Stomach (tissue), 9 donors: ENCODE measurements around the gene ELOB. TPM values are rescaled to one million over a fixed set of nuclear protein-coding genes. Genes with fewer than 3 reads are reported as not detected.
A peak's percentile ranks its signal among the peaks of the same experiment; 100 is the strongest.

Experiments used
- DNase-seq, 2 donors: peaks; one replicate each; pipeline versions ENCODE4 v3.0.0 to v3.0.0-alpha.2; 2013 to 2019
- H3K27ac ChIP-seq, 5 donors: fragments of 200-600 bp in 4 of 5; sonication (generic) in 4 of 5; one replicate each; pipeline ENCODE4 v1.5.1; 2013 to 2019; ENCODE audit warnings: mild to moderate bottlenecking in 1 of 5, moderate library complexity in 1 of 5
- H3K27me3 ChIP-seq, 3 donors: fragments of 200-600 bp; sonication (generic); one replicate each; pipeline ENCODE4 v1.5.1; 2017 to 2019; ENCODE audit warnings: mixed run types in 1 of 3
- H3K36me3 ChIP-seq, 4 donors: fragments of 200-600 bp; sonication (generic); 1 replicate in 3 of 4; 2 replicates in 1 of 4; pipeline ENCODE4 v1.5.1; 2016 to 2019
- H3K4me1 ChIP-seq, 4 donors: fragments of 200-600 bp; sonication (generic); one replicate each; pipeline ENCODE4 v1.5.1; 2016 to 2019
- H3K4me3 ChIP-seq, 4 donors: fragments of 200-600 bp; sonication (generic) in 3 of 4; one replicate each; pipeline ENCODE4 v1.5.1; 2016 to 2019; ENCODE audit warnings: mild to moderate bottlenecking in 1 of 4
- H3K9me3 ChIP-seq, 4 donors: fragments of 200-600 bp; sonication (generic); one replicate each; pipeline ENCODE4 v1.5.1; 2016 to 2019
- CTCF ChIP-seq, 7 experiments: fragments of 450-650 bp in 4 of 7; fragments of 200-600 bp in 3 of 7; sonication (generic) in 3 of 7; IDR thresholded peaks; one replicate each; pipeline ENCODE4 v1.5.1; 2016 to 2019; ENCODE audit warnings: antibody characterized with exemption in 7 of 7, control low read depth in 2 of 7, mild to moderate bottlenecking in 1 of 7
- EP300 ChIP-seq: sonication (generic); formaldehyde crosslinking; IDR thresholded peaks from one replicate; pipeline ENCODE4 v1.6.1; 2017; ENCODE audit warnings: antibody characterized with exemption
- POLR2A ChIP-seq, 4 donors: fragments of 450-650 bp; IDR thresholded peaks; one replicate each; pipeline ENCODE4 v1.6.1; 2016; ENCODE audit warnings: antibody characterized with exemption in 4 of 4, control low read depth in 2 of 4, mild to moderate bottlenecking in 1 of 4, moderate library complexity in 1 of 4
- POLR2AphosphoS5 ChIP-seq, 3 donors: sonication (generic); formaldehyde crosslinking; IDR thresholded peaks; one replicate each; pipeline ENCODE4 v1.6.1; 2016; ENCODE audit warnings: antibody characterized with exemption in 3 of 3
- WGBS, 5 donors: extraction: QIAGEN DNeasy Blood & Tissue Kit in 3 of 5; methylation state at CpG; one replicate each; pipeline versions ENCODE4 v1.1.5 to v1.1.7; 2013 to 2018; 5-methylcytosine and 5-hydroxymethylcytosine counted together
- intact Hi-C: fragments of 100-400 bp; cut with DNase I; formaldehyde crosslinking; loops from one replicate; pipeline ENCODE4 v1.15.1; 2023; ENCODE audit warnings: low total_unique reads
- polyA plus RNA-seq, 3 donors: library from polyadenylated mRNA; stranded (reverse); fragments of 200-250 nt; gene quantifications; one replicate each; pipeline ENCODE4 v1.2.3, GENCODE V29; 2013
- total RNA-seq, 5 donors: library from RNA; depleted of rRNA; stranded (reverse); fragments of >200 nt; gene quantifications; one replicate each; pipeline versions ENCODE4 v1.1.0 to v1.2.3, GENCODE V29; 2014 to 2016
- donor health status: healthy with polysubstance abuse.
- donor health status: Bipolar disorder and iron deficiency.
- donor health status: healthy.

The ELOB gene
- total and polyA plus RNA-seq, 8 donors, result 68.1 to 713 (median 231) TPM

GRCh38 chr16:2787406-2787805 is 10.3 kb upstream of the ELOB start, which contains the start of gene PRSS33:
TSS of gene PRSS33 (minus strand) at chr16:2787560. CDS start at chr16:2786547, 1,013 bp downstream.
- Histone ChIP-seq H3K4me3 (no peak within 1 kb of the TSS), H3K9me3 (no peaks in the 10 kb centered on the region), H3K36me3 (no peaks in the 10 kb centered on the region), H3K27ac (no peak within 1 kb of the TSS), H3K27me3 (peaks cover 10 to 83% (median 33%) of the 10 kb centered on the region in 3 donors), H3K4me1 (peaks cover 12 to 25% (median 15%) of the 10 kb centered on the region in 4 donors)
- TF ChIP-seq CTCF (IDR thresholded peaks at IDR 0.05), result no peak
- no peak for TF ChIP-seq POLR2A (IDR thresholded peaks at IDR 0.05)
- TF ChIP-seq POLR2AphosphoS5 (IDR thresholded peaks at IDR 0.05), result no peak
- TF ChIP-seq EP300, result no peak
- intact Hi-C loops, result loop anchor here (10.0 kb wide), 1 partner anchor 77 kb away; no protein-coding TSS in a partner anchor
- 16 to 28% (median 20%) methylated on average over 10 of the region's 10 CpGs for whole genome bisulfite sequencing, 5 donors
- peak in 1 of 2 donors; percentile 6 for DNase-seq

GRCh38 chr16:2786826-2787151 is 9.7 kb upstream of the ELOB start:
- no peak overlapping the region for H3K4me3 ChIP-seq
- WGBS, 5 donors, result 49 to 72% (median 54%) methylated on average over 3 of the region's 3 CpGs
- peaks cover 10 to 82% (median 33%) of the 10 kb centered on the region in 3 donors for H3K27me3 ChIP-seq
- intact Hi-C loops, result loop anchor here (10.0 kb wide), 1 partner anchor 78 kb away; no protein-coding TSS in a partner anchor
- TF ChIP-seq CTCF (IDR thresholded peaks at IDR 0.05), result no peak
- TF ChIP-seq POLR2AphosphoS5 (IDR thresholded peaks at IDR 0.05), result no peak
- no peak for TF ChIP-seq EP300
- no peak for TF ChIP-seq POLR2A (IDR thresholded peaks at IDR 0.05)
- no peaks in the 10 kb centered on the region for H3K9me3 ChIP-seq
- H3K27ac ChIP-seq, result no peak overlapping the region
- DNase-seq, result no peak
- H3K36me3 ChIP-seq, result no peaks in the 10 kb centered on the region
- peaks cover 12 to 25% (median 15%) of the 10 kb centered on the region in 4 donors for H3K4me1 ChIP-seq

GRCh38 chr16:2786061-2786825 is 9.2 kb upstream of the ELOB start:
- intact Hi-C loops, result loop anchor here (10.0 kb wide), 1 partner anchor 79 kb away; no protein-coding TSS in a partner anchor
- 45 to 52% (median 50%) methylated on average over 14 to 15 of the region's 15 CpGs for WGBS, 5 donors
- H3K4me1 ChIP-seq, result peaks cover 12 to 25% (median 15%) of the 10 kb centered on the region in 4 donors
- no peaks in the 10 kb centered on the region for H3K9me3 ChIP-seq
- peaks cover 10 to 76% (median 33%) of the 10 kb centered on the region in 3 donors for H3K27me3 ChIP-seq
- DNase-seq, result no peak
- no peaks in the 10 kb centered on the region for H3K36me3 ChIP-seq
- no peak overlapping the region for H3K27ac ChIP-seq
- peak overlapping the region in 1 of 4 donors; percentile 49 for H3K4me3 ChIP-seq
- TF ChIP-seq POLR2A (IDR thresholded peaks at IDR 0.05), result no peak
- TF ChIP-seq CTCF (IDR thresholded peaks at IDR 0.05), result no peak
- TF ChIP-seq POLR2AphosphoS5 (IDR thresholded peaks at IDR 0.05), result no peak
- TF ChIP-seq EP300, result no peak

- Histone ChIP-seq H3K27ac (no peak overlapping the region), H3K36me3 (no peaks in the 10 kb centered on the region), H3K27me3 (peaks cover 10 to 67% (median 33%) of the 10 kb centered on the region in 3 donors), H3K9me3 (no peaks in the 10 kb centered on the region), H3K4me3 (peak overlapping the region; percentile 37 to 49 (median 39)), H3K4me1 (peaks cover 12 to 25% (median 15%) of the 10 kb centered on the region in 4 donors)
- intact Hi-C loops, result loop anchor here (10.0 kb wide), 1 partner anchor 79 kb away; no protein-coding TSS in a partner anchor
- TF ChIP-seq POLR2AphosphoS5 (IDR thresholded peaks at IDR 0.05) (no peak), POLR2A (IDR thresholded peaks at IDR 0.05) (no peak), CTCF (IDR thresholded peaks at IDR 0.05) (no peak), EP300 (no peak)
- WGBS, 5 donors, result 12 to 16% (median 15%) methylated on average over 40 to 79 of the region's 79 CpGs
- peak in 1 of 2 donors; percentile 72 for DNase-seq
Measured at GRCh38 chr16:2785101-2785991, 8.3 kb upstream of the ELOB start.
